H1 (cell line): ENCODE results near the gene C9. TPM values are rescaled to one million over a fixed set of nuclear protein-coding genes. Genes with fewer than 3 reads are reported as not detected.

ENCODE experiments used
- CTCF ChIA-PET: fragments of 300-600 bp; sonication (Branson Sonifier 250); formaldehyde crosslinking; loops from one replicate; lab custom pipeline; 2021; ENCODE audit not compliant: partially characterized antibody; lab: Charles Lee
- POLR2A ChIA-PET: fragments of 300-600 bp; sonication (Branson Sonifier 250); formaldehyde crosslinking; loops from one replicate; lab custom pipeline; 2021; ENCODE audit warnings: inconsistent platforms; ENCODE audit not compliant: partially characterized antibody; lab: Charles Lee
- DNase-seq, 2 experiments: peaks; one replicate each; pipeline versions ENCODE4 v3.0.0 to v3.0.0-alpha.2; 2010 to 2022; ENCODE audit warnings: low spot score in 2 of 2, low read depth in 1 of 2, mixed read lengths in 1 of 2
- FAIRE-seq: peaks from 2 replicates; lab custom pipeline; 2011; peaks lifted over from hg19 to GRCh38; lab: Jason Lieb, UNC
- H2AFZ ChIP-seq: 2 replicates; pipeline ENCODE4 v1.8.1; 2012; ENCODE audit warnings: low read length, inconsistent platforms
- H2AK5ac ChIP-seq: 2 replicates; pipeline ENCODE4 v1.6.1; 2013; ENCODE audit warnings: low read depth, low read length
- H2BK120ac ChIP-seq: replicated peaks from 2 replicates; pipeline ENCODE3; 2013; ENCODE audit warnings: low read depth, low read length, inconsistent platforms
- H2BK12ac ChIP-seq: 2 replicates; pipeline ENCODE4 v1.6.1; 2013; ENCODE audit warnings: low read depth, low read length
- H2BK15ac ChIP-seq: 2 replicates; pipeline ENCODE4 v1.6.1; 2013; ENCODE audit warnings: low read length
- H2BK20ac ChIP-seq: 2 replicates; pipeline ENCODE4 v1.6.1; 2013; ENCODE audit warnings: low read length
- H2BK5ac ChIP-seq: 2 replicates; pipeline ENCODE4 v1.6.1; 2013; ENCODE audit warnings: low read depth, low read length
- H3K14ac ChIP-seq: 2 replicates; pipeline ENCODE4 v1.6.1; 2013; ENCODE audit warnings: inconsistent platforms; ENCODE audit not compliant: insufficient read length
- H3K18ac ChIP-seq: 2 replicates; pipeline ENCODE4 v1.6.1; 2013; ENCODE audit warnings: low read length; ENCODE audit errors: extremely low read depth
- H3K23ac ChIP-seq: 2 replicates; pipeline ENCODE4 v1.6.1; 2013; ENCODE audit warnings: inconsistent platforms; ENCODE audit not compliant: insufficient read length
- H3K23me2 ChIP-seq: 2 replicates; pipeline ENCODE4 v1.6.1; 2013; ENCODE audit warnings: low read depth, low read length
- H3K27ac ChIP-seq: 2 replicates; pipeline ENCODE4 v1.6.1; 2011; ENCODE audit warnings: low read depth, low read length, inconsistent platforms
- H3K27me3 ChIP-seq, 4 experiments: replicated peaks in 1 of 4; 1 replicate in 1 of 4; 2 replicates in 3 of 4; pipeline versions ENCODE4 v1.6.1 to v1.8.1; 2011 to 2013; ENCODE audit warnings: low read length in 3 of 4, mild to moderate bottlenecking in 3 of 4, inconsistent platforms in 2 of 4, mixed read lengths in 2 of 4, moderate library complexity in 1 of 4; ENCODE audit not compliant: control insufficient read depth in 3 of 4, insufficient read depth in 3 of 4; ENCODE audit errors: extremely low read depth in 1 of 4
- H3K36me3 ChIP-seq, 4 experiments: 2 replicates each; pipeline versions ENCODE4 v1.6.1 to v1.8.1; 2011 to 2013; ENCODE audit warnings: mild to moderate bottlenecking in 4 of 4, low read length in 3 of 4, moderate library complexity in 2 of 4, control low read depth in 1 of 4, inconsistent platforms in 1 of 4; ENCODE audit not compliant: insufficient read depth in 4 of 4, control insufficient read depth in 2 of 4
- H3K4ac ChIP-seq: replicated peaks from 2 replicates; pipeline ENCODE3; 2013; ENCODE audit warnings: low read length, low read depth, mixed read lengths, inconsistent platforms; ENCODE audit not compliant: insufficient read length
- H3K4me1 ChIP-seq, 4 experiments: replicated peaks in 1 of 4; 1 replicate in 1 of 4; 2 replicates in 3 of 4; pipeline versions ENCODE4 v1.6.1 to v1.8.1; 2011 to 2013; ENCODE audit warnings: low read length in 3 of 4, inconsistent platforms in 2 of 4, mixed read lengths in 1 of 4; ENCODE audit not compliant: insufficient read depth in 4 of 4, control insufficient read depth in 3 of 4
- H3K4me2 ChIP-seq, 2 experiments: 2 replicates each; pipeline versions ENCODE4 v1.6.1 to v1.8.1; 2011 to 2013; ENCODE audit warnings: low read depth in 2 of 2, low read length in 2 of 2, control low read depth in 1 of 2, inconsistent platforms in 1 of 2, mild to moderate bottlenecking in 1 of 2; ENCODE audit not compliant: insufficient read depth in 1 of 2
- H3K4me3 ChIP-seq, 4 experiments: fragments of 200-600, 300-600 bp in 1 of 4; sonication (generic), shearing (Covaris generic), sonication (Bioruptor Twin) in 1 of 4; 2 replicates each; pipeline versions ENCODE4 v1.5.1 to v1.8.1; 2011 to 2016; ENCODE audit warnings: low read length in 4 of 4, low read depth in 3 of 4, control low read depth in 2 of 4, inconsistent platforms in 2 of 4, mild to moderate bottlenecking in 2 of 4, mixed read lengths in 1 of 4, moderate library complexity in 1 of 4; ENCODE audit not compliant: insufficient read depth in 2 of 4; ENCODE audit errors: extremely low read depth in 1 of 4
- H3K56ac ChIP-seq: replicated peaks from 2 replicates; pipeline ENCODE3; 2013; ENCODE audit warnings: low read depth, mild to moderate bottlenecking, mixed read lengths, low read length, inconsistent platforms; ENCODE audit not compliant: insufficient read length
- H3K79me1 ChIP-seq: 2 replicates; pipeline ENCODE4 v1.6.1; 2013; ENCODE audit warnings: low read depth, low read length, control low read depth
- H3K79me2 ChIP-seq, 2 experiments: 2 replicates each; pipeline versions ENCODE4 v1.6.1 to v1.8.1; 2012 to 2013; ENCODE audit warnings: low read length in 2 of 2, mild to moderate bottlenecking in 2 of 2, inconsistent platforms in 1 of 2; ENCODE audit not compliant: insufficient read depth in 2 of 2, control insufficient read depth in 1 of 2
- H3K9ac ChIP-seq, 4 experiments: replicated peaks in 1 of 4; 1 replicate in 1 of 4; 2 replicates in 3 of 4; pipeline versions ENCODE4 v1.6.1 to v1.8.1; 2011 to 2013; ENCODE audit warnings: low read depth in 3 of 4, low read length in 3 of 4, control low read depth in 2 of 4, mild to moderate bottlenecking in 2 of 4, moderate library complexity in 2 of 4, inconsistent platforms in 1 of 4; ENCODE audit errors: extremely low read depth in 1 of 4
- H3K9me3 ChIP-seq, 2 experiments: 2 replicates each; pipeline versions ENCODE4 v1.6.1 to v1.8.1; 2012 to 2013; ENCODE audit warnings: mild to moderate bottlenecking in 2 of 2, moderate library complexity in 2 of 2, control low read depth in 1 of 2, inconsistent platforms in 1 of 2, low read depth in 1 of 2, low read length in 1 of 2, mixed read lengths in 1 of 2; ENCODE audit not compliant: insufficient read depth in 2 of 2
- H4K20me1 ChIP-seq, 2 experiments: replicated peaks in 1 of 2; 2 replicates each; pipeline versions ENCODE3 to v1.8.1; 2011 to 2013; ENCODE audit warnings: inconsistent platforms in 2 of 2, low read length in 2 of 2, mild to moderate bottlenecking in 1 of 2; ENCODE audit not compliant: insufficient read depth in 2 of 2, control insufficient read depth in 1 of 2
- H4K5ac ChIP-seq: 2 replicates; pipeline ENCODE4 v1.6.1; 2013; ENCODE audit warnings: low read length, low read depth, mixed read lengths, inconsistent platforms; ENCODE audit not compliant: insufficient read length
- H4K8ac ChIP-seq: 2 replicates; pipeline ENCODE4 v1.8.0; 2013; ENCODE audit warnings: mild to moderate bottlenecking, moderate library complexity, low read length, inconsistent platforms; ENCODE audit not compliant: insufficient read depth; ENCODE audit errors: extremely low read depth
- H4K91ac ChIP-seq: replicated peaks from 2 replicates; pipeline ENCODE3; 2013; ENCODE audit warnings: low read length, mixed read lengths, inconsistent platforms; ENCODE audit not compliant: insufficient read length
- BACH1 ChIP-seq: IDR thresholded peaks from 2 replicates; pipeline ENCODE4 v1.6.1; 2012; ENCODE audit warnings: low read length, improper control_type of control experiment
- KDM4A ChIP-seq: IDR thresholded peaks from one replicate; pipeline ENCODE4 v1.7.1; 2012; ENCODE audit warnings: low read depth, mild to moderate bottlenecking, moderate library complexity, low read length, inconsistent platforms; ENCODE audit not compliant: severe bottlenecking
- KDM5A ChIP-seq: fragments of 200-600 bp; IDR thresholded peaks from 2 replicates; pipeline ENCODE4 v1.7.1; 2012; ENCODE audit warnings: mild to moderate bottlenecking, low read length, inconsistent platforms, mixed read lengths
- SAP30 ChIP-seq: fragments of 300-600 bp; sonication (generic); IDR thresholded peaks from 2 replicates; pipeline ENCODE4 v1.7.1; 2012; ENCODE audit warnings: low read length, moderate library complexity, mild to moderate bottlenecking, inconsistent platforms; ENCODE audit not compliant: insufficient read depth, insufficient replicate concordance
- SUZ12 ChIP-seq: fragments of 200-600 bp; sonication (generic); IDR thresholded peaks from 2 replicates; pipeline ENCODE4 v1.6.1; 2012; ENCODE audit warnings: mild to moderate bottlenecking, inconsistent platforms, low read length, moderate library complexity, mixed read lengths
- TAF1 ChIP-seq: IDR thresholded peaks from 2 replicates; pipeline ENCODE4 v1.6.1; 2011; ENCODE audit warnings: mild to moderate bottlenecking, low read depth, low read length
- WGBS, 2 experiments: shearing (Covaris generic) in 1 of 2; methylation state at CpG; one replicate each; pipeline versions ENCODE4 v1.1.6 to v1.1.7; 2013 to 2015; ENCODE audit warnings: low lambda C conversion rate in 2 of 2, mixed read lengths in 2 of 2, inconsistent platforms in 1 of 2, low coverage in 1 of 2, missing lambda C conversion rate in 1 of 2; ENCODE audit not compliant: insufficient replicate concordance in 2 of 2, insufficient coverage in 1 of 2, insufficient read length in 1 of 2; ENCODE audit errors: extremely low coverage in 1 of 2, missing lambda C conversion rate in 1 of 2; 5-methylcytosine and 5-hydroxymethylcytosine counted together
- polyA plus RNA-seq, 7 experiments: library from polyadenylated mRNA; depleted of rRNA in 3 of 7; stranded (reverse) in 5 of 7; unstranded in 2 of 7; fragments of >200 nt in 5 of 7; fragments of 200-250 nt in 2 of 7; gene quantifications; 1 replicate in 5 of 7; 2 replicates in 1 of 7; 4 replicates in 1 of 7; pipeline versions ENCODE4 v1.2.1 to v1.2.3, GENCODE V29; 2011 to 2013; ENCODE audit warnings: missing spikeins in 2 of 7, mixed read lengths in 2 of 7
- total RNA-seq: library from RNA; stranded (reverse); fragmentation: NEBNext Ultra II Directional; extraction: Animal tissue kit (Norgen Biotek cat#: 25700); gene quantifications from 2 replicates; pipeline ENCODE4 v1.2.1, GENCODE V29; 2021

Gene C9
- total and polyA plus RNA-seq, 2 of the 8 experiments (the other 6 are each of a cell fraction or from before 2014, with no cell fraction given): not detected

DNA sequence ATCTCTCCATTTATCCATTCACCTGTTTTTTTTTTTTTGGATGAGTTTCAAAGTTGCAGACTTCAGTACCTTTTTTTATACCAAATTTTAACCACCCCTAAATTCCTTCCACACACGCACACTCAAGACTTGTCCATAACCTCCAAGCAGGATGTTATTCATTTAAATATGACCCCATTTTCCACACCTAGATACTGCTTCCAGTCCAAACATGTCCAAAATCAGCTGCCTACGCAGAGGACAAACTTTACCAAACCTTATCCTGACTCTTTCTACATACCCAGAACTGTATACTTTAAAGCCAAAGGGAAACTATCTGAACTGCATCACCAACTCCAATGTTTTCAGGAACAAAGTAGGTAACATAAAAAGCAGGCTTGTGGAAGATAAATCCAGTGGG is 108.9 kb downstream of the C9 start:
- no peak overlapping the region for H3K14ac ChIP-seq
- no peaks in the 10 kb centered on the region for H3K36me3 ChIP-seq
- H2BK5ac ChIP-seq: no peak overlapping the region
- H3K4me2 ChIP-seq: no peak overlapping the region
- no peak overlapping the region for H2BK12ac ChIP-seq
- H3K9me3 ChIP-seq: no peaks in the 10 kb centered on the region
- H2BK20ac ChIP-seq: no peak overlapping the region
- H3K79me1 ChIP-seq: no peaks in the 10 kb centered on the region
- no peak overlapping the region for H2BK15ac ChIP-seq
- no peak for TF ChIP-seq SUZ12
- no peak for TF ChIP-seq BACH1
- TF ChIP-seq KDM5A: no peak
- TF ChIP-seq KDM4A: no peak
- no peak for TF ChIP-seq SAP30
- TF ChIP-seq TAF1: no peak
- H3K56ac ChIP-seq: no peak overlapping the region
- WGBS, 2 experiments: 90% methylated on average over 2 of the region's 2 CpGs; no CpG with 5 or more reads in 1 of the 2 experiments
- POLR2A ChIA-PET: no interaction called here
- H3K18ac ChIP-seq: no peak overlapping the region
- H3K27me3 ChIP-seq: no peaks in the 10 kb centered on the region
- no peak overlapping the region for H2AK5ac ChIP-seq
- H3K4me3 ChIP-seq: no peak overlapping the region
- H3K27ac ChIP-seq: no peak overlapping the region
- no peak overlapping the region for H2BK120ac ChIP-seq
- DNase-seq: no peak
- H3K4me1 ChIP-seq: no peaks in the 10 kb centered on the region
- H4K20me1 ChIP-seq: no peaks in the 10 kb centered on the region
- H2AFZ ChIP-seq: no peak overlapping the region
- H3K9ac ChIP-seq: no peak overlapping the region
- no peaks in the 10 kb centered on the region for H3K23me2 ChIP-seq
- FAIRE-seq: no peak
- no peaks in the 10 kb centered on the region for H3K79me2 ChIP-seq
- no peak overlapping the region for H3K4ac ChIP-seq
- H4K91ac ChIP-seq: no peak overlapping the region
- no peak overlapping the region for H4K8ac ChIP-seq
- CTCF ChIA-PET: interaction anchor here (0.9 to 1.3 kb wide), 2 partner anchors 9 to 59 kb away, joined by 3 read pairs; no protein-coding TSS in a partner anchor
- H4K5ac ChIP-seq: no peak overlapping the region
- no peak overlapping the region for H3K23ac ChIP-seq
